GM19395 (cell line): ENCODE results near the gene ZBTB7B.
A peak's percentile ranks its signal among the peaks of the same experiment; 100 is the strongest.

Experiments
- ATAC-seq: cut with Tn5 transposase; IDR thresholded peaks from one replicate; pipeline ENCODE4 v1.9.1; 2021; ENCODE audit warnings: mild to moderate bottlenecking, moderate library complexity; ENCODE audit not compliant: unreplicated experiment

Gene ZBTB7B

GRCh38 chr1:155014709-155015508 lies 12.3 kb downstream of the ZBTB7B start:
- ATAC-seq: no peak

GRCh38 chr1:155015527-155016230 lies 13.1 kb downstream of the ZBTB7B start:
- no peak for ATAC-seq

DNA sequence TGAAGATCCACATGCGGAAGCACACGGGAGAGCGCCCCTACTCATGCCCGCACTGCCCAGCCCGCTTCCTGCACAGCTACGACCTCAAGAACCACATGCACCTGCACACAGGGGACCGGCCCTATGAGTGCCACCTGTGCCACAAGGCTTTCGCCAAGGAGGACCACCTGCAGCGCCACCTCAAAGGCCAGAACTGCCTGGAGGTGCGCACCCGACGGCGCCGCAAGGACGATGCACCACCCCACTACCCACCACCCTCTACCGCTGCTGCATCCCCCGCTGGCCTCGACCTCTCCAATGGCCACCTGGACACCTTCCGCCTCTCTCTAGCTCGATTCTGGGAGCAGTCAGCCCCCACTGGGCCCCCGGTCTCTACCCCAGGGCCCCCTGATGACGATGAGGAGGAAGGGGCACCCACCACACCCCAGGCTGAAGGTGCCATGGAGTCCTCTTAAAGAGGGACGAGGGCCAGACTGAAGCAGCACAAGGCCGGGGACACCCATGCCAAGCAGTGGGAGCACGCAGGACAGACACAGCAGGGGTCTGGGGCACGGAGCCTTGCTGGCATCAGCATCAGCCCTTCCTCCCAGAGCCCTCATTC lies 13.7 kb downstream of the ZBTB7B start:
- ATAC-seq: no peak

GRCh38 chr1:155017041-155017945 lies 14.7 kb downstream of the ZBTB7B start:
- ATAC-seq: peak; percentile 76

DNA sequence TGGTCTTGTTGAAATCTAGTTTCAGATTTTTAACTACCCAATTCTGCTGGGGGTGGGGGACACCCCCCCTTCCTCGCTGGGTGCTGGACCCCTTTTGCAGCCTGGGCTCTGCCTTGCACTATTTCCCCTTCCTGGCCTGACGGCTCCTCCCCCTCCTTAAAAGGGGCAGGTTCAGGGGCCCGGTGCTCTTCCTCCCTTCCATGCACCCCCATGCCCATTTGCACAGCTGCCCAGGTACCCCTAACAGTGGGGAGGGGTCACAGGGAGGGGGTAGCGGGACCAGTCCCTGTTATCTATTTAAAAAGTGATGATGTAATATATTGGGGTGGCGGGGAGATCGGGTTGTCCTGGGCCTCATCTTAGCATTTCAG lies 15.3 kb downstream of the ZBTB7B start:
- peak; percentile 18 for ATAC-seq

- no peak for ATAC-seq
Observed at GRCh38 chr1:155018617-155019348, 16.2 kb downstream of the ZBTB7B start.

GRCh38 chr1:155019377-155020245 lies 17.0 kb downstream of the ZBTB7B start:
- no peak for ATAC-seq

GRCh38 chr1:155022136-155022926 lies 19.7 kb downstream of the ZBTB7B start:
- ATAC-seq: no peak

DNA sequence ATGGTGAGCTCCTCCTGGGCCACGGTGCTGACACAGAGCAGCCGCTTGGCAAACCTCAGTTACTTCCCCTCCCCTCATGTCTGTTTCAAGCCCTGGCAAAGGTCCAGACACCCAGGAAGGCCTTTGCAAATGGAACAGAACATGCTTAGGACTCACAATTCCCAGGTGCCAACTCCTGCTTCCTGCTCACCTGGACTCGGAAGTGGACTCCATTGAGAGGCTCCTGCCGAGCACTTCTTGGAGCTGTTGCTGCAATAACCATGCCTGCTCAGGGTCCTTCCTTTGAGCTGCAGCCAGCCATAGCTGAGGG lies 20.3 kb downstream of the ZBTB7B start:
- no peak for ATAC-seq

DNA sequence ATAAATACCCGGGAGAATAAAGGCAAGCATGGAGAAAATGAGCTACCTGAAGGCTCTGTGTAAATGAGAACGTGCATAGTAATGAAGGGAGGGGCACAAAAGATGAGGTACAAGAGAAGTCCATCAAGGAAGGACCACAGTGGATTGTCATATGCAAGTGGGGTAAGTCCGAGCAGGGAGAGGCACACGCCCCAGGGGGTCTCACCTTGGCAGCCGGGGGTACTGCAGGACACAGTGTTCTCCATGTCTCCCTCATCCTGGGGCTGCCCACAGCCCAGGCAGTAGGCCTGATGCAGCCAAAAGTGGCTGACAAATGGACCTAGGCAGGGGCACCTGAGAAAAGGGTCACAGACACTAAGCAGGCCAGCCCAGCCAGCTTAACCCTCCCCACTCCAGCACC lies 21.0 kb downstream of the ZBTB7B start:
- no peak for ATAC-seq

- ATAC-seq: no peak
Observed at GRCh38 chr1:155024315-155024714, 21.7 kb downstream of the ZBTB7B start.

DNA sequence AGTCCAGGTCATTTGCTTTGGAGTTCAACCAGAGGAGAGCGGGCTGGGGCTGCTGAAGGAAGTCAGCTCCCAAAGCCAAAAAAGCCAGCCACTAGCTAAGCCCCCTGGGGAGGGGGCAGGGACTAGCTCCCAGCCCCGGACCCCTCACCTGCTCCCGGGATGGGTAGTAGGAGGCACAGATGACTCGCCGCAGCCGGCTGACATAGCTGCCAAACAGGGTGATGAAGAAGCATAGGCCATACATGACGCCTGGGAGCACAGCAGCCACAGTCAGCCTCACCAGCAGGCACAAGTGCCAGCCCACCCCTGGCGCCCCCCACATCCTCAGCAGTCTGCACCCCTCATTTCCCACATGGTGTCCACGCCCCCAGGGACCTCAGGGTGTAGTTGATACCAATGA lies 23.6 kb downstream of the ZBTB7B start:
- ATAC-seq: no peak

DNA sequence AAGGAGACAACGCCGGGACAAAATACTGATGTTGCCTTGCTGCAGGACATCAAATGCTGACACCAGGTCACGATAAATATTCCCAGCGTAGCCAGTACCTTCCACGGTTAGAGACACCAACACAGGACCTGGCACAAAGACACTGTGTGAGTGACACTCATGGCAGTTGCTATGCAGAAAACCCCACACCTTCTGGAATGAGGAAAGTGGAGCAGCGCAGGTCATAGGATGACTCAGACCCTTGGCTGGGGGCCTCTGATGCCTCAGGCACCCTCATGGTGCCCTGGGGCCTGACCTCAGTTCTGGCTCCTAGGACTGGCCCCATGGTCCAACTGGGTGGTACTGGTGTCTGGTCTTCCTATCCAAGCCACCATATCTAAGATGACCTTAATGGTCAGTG lies 24.0 kb downstream of the ZBTB7B start:
- ATAC-seq: no peak

DNA sequence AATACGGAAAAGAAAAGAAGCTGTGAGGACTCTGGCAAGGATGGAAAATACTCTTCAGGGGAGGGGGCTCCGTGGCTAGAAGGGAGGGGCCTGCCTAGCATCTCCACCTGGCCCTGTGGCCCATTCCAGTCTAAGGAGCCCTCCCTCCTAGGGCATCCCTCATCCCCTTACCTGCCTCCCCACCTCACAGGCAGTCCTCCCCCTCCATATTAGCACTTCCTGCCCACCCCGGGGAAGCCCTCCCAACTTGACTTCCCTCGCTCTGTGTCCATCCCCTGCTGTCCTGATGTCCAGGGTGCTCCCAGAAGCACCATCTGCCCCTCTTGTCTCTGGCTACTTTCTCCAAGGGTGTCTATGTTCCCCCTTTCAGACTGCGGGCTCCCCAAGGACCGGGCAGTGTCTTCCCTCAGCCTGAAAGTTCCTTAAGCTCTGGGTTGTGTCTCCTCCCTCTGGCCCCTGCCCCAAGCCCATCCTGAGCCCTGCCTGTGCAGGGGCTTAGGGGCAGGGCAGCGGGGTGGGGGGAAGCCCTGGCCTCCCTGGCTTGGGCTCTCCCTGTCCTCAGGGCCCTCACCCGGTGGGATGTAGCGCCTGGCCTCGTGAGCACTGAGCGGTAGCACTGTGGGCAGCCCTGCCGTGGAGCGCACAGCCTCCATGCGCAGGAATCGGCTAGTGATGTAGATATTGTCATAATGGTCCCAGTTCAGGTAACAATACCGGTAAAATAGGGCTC lies 27.1 kb downstream of the ZBTB7B start:
- no peak for ATAC-seq

DNA sequence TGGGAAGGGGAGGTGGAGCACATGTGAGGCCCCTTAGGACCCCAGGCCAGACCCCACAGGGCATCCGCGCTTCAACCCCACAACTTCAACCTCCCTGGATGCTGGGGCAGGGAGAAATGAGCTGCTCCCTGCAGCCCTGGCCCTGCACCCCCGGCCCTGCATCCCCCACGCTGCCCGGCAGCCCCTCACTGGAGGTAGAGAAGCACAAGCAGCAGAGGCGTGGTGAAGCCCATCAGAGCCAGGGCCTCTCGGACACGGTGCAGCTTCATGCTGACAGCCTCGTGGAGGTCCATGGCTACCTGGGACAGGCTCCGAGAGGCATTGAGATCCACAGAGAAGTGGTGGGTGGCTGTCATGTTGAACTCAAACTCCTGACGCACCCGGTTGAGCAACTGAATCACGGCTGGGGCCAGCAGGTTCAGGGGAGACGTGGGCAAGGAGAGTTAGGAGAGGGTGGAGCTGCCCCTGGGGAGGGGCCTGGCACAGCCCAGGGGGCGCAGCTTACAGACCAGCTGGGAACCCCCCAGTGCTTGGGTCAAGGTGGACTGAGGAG lies 27.7 kb downstream of the ZBTB7B start:
- ATAC-seq: no peak

DNA sequence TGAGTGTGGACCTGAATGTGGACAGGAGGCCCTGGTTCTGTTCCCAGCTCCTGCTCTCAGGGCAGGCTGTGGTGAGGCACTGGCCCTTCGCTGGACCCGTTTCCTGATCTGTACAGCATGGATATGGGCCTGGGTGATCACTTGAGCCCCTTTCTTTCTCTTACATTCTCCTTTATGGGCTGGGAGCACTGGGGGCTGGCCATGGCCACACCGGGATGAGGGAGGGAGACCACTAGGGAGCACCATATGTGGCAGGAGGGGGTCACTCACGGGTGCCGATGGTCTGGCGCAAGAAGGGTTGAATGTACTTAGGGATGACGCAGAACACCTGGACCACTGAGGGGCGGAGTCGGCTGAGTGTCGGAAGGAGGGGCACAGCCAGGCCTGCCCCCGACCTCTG lies 28.3 kb downstream of the ZBTB7B start:
- no peak for ATAC-seq

DNA sequence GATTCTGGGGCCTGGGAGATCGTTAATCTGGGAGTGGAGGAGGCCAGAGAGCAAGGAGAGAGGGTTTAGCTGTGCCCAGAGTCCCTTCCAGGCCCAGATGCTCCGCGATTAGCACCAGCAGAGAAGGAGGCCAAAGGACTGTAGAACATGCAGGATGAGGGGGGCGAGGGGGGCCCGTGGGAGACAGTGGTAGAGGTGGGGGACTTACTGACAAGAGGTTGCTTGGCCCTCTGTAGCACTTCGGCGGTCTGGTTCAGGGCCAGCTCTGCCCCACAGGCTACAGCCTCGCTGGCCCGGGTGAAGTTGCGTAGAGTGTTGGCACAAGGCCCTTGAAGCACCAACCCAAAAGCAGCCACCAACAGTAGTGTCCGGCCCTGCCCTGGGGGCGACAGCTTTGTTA lies 30.3 kb downstream of the ZBTB7B start:
- no peak for ATAC-seq

GRCh38 chr1:155033524-155033923 lies 30.9 kb downstream of the ZBTB7B start, which contains the start of the genes DCST1 and DCST2:
Gene DCST1, plus strand, starts transcription at chr1:155033824. Its CDS starts 213 bp downstream, at chr1:155034037.
Gene DCST2, minus strand, starts transcription at chr1:155033781. Its CDS starts 80 bp downstream, at chr1:155033701.
- no peak for ATAC-seq
